Adrenal gland (tissue), 12 donors: ENCODE measurements around the gene KRTAP4-16. TPM values are rescaled to one million over a fixed set of nuclear protein-coding genes. Genes with fewer than 3 reads are reported as not detected.

Source experiments
- DNase-seq, 7 donors: peaks; one replicate each; pipeline ENCODE4 v3.0.0-alpha.2; 2019 to 2020
- H3K27ac ChIP-seq, 5 donors: fragments of 200-600 bp; sonication (generic) in 4 of 5; 1 replicate in 3 of 5; 2 replicates in 2 of 5; pipeline versions ENCODE4 v1.5.1 to v1.8.0; 2016 to 2020; ENCODE audit warnings: mild to moderate bottlenecking in 1 of 5
- H3K27me3 ChIP-seq: fragments of 200-600 bp; 2 replicates; pipeline ENCODE4 v1.8.0; 2021
- H3K36me3 ChIP-seq, 2 donors: fragments of 200-600 bp; replicated peaks in 1 of 2; 1 replicate in 1 of 2; 2 replicates in 1 of 2; pipeline versions ENCODE4 v1.5.1 to v1.8.0; 2018 to 2022
- H3K4me1 ChIP-seq, 2 donors: fragments of 200-600 bp; replicated peaks in 1 of 2; 1 replicate in 1 of 2; 2 replicates in 1 of 2; pipeline versions ENCODE4 v1.5.1 to v1.8.0; 2018 to 2021
- H3K4me3 ChIP-seq, 4 donors: fragments of 200-600 bp; sonication (generic) in 3 of 4; one replicate each; pipeline ENCODE4 v1.5.1; 2016 to 2018
- H3K9me3 ChIP-seq, 3 donors: fragments of 200-600 bp; sonication (generic) in 1 of 3; replicated peaks in 1 of 3; 1 replicate in 2 of 3; 2 replicates in 1 of 3; pipeline versions ENCODE4 v1.5.1 to v1.8.0; 2016 to 2021
- CTCF ChIP-seq, 6 experiments: fragments of 450-650 bp in 4 of 6; fragments of 200-600 bp in 2 of 6; sonication (generic) in 1 of 6; IDR thresholded peaks; 1 replicate in 5 of 6; 2 replicates in 1 of 6; pipeline versions ENCODE4 v1.5.1 to v1.8.0; 2016 to 2021; ENCODE audit warnings: antibody characterized with exemption in 6 of 6, mild to moderate bottlenecking in 2 of 6, moderate library complexity in 1 of 6
- POLR2A ChIP-seq, 2 donors: fragments of 450-650 bp; IDR thresholded peaks; one replicate each; pipeline ENCODE4 v1.6.1; 2017; ENCODE audit warnings: antibody characterized with exemption in 2 of 2, mild to moderate bottlenecking in 2 of 2, moderate library complexity in 1 of 2
- WGBS, 4 donors: extraction: QIAGEN DNeasy Blood & Tissue Kit in 2 of 4; methylation state at CpG; one replicate each; pipeline versions ENCODE4 v1.1.5 to v1.1.7; 2013 to 2017; 5-methylcytosine and 5-hydroxymethylcytosine counted together
- intact Hi-C, 2 donors: fragments of 100-400 bp; cut with DNase I; formaldehyde crosslinking; loops; one replicate each; pipeline versions ENCODE4 v1.14.1 to v1.15.0; 2022 to 2023
- polyA plus RNA-seq, 3 donors: library from polyadenylated mRNA; stranded (reverse); fragments of 200-250 nt in 2 of 3; fragments of 350-450 nt in 1 of 3; fragmentation: Illumina TruSeq in 1 of 3; extraction: RNeasy Lipid Tissue Mini Kit (QIAGEN cat#74804) in 1 of 3; gene quantifications; one replicate each; pipeline ENCODE4 v1.2.3, GENCODE V29; 2013 to 2014
- total RNA-seq, 9 donors: library from RNA; depleted of rRNA in 4 of 9; stranded (reverse); fragments of >200 nt in 4 of 9; fragments of 120-200 nt in 1 of 9; fragmentation: NEBNext Ultra II Directional in 1 of 9; extraction: Animal tissue kit (Norgen Biotek cat#: 25700) in 1 of 9; gene quantifications; one replicate each; pipeline versions ENCODE4 v1.1.0 to v1.2.4, GENCODE V29; 2013 to 2023
- donor health status: healthy with polysubstance abuse.
- donor health status: Bipolar disorder and iron deficiency.
- donor health status: DM: yes; HTN: yes; CAD: no.
- donor health status: DM: no; HTN: no; CAD: no.
- donor health status: DM: no; HTN: no; CAD: no.
- donor health status: DM: yes; HTN: yes; CAD: no.

The KRTAP4-16 gene
- total and polyA plus RNA-seq, 12 donors: not detected

- TF ChIP-seq POLR2A (IDR thresholded peaks at IDR 0.05) (no peak), CTCF (IDR thresholded peaks at IDR 0.05) (no peak)
- no peaks in the 10 kb centered on the region for H3K4me1 ChIP-seq
- no peak overlapping the region for H3K4me3 ChIP-seq
- peaks cover 5% of the 10 kb centered on the region for H3K27me3 ChIP-seq
- no peaks in the 10 kb centered on the region for H3K36me3 ChIP-seq
- no peaks in the 10 kb centered on the region for H3K9me3 ChIP-seq
- intact Hi-C loops: no loop called here
- no peak overlapping the region for H3K27ac ChIP-seq
- 85 to 94% (median 88%) methylated on average over 2 of the region's 2 CpGs for WGBS, 4 donors
- no peak for DNase-seq
Observed at GRCh38 chr17:41147531-41148204, 45.7 kb upstream of the KRTAP4-16 start.

DNA sequence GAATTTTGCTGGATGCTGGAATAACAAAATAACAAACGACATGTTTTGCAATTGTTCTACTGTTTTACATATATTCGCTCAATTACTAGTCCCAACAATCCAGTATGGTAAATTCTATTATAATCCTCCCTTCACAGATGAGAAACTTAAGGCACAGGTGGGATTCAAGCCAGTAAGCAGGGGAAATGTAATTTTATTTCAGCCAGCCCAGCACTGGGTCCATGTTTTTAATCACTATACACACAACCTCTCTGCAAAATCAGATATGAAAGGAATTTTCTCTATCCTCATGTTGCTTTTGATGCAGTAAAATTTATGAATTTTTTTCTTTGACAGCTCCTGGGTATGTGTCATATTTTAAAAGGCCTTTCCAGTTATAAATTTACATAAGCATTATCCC lies 43.3 kb upstream of the KRTAP4-16 start:
- 78 to 87% (median 79%) methylated on average over 2 of the region's 2 CpGs for WGBS, 4 donors

GRCh38 chr17:41144846-41145245 lies 42.8 kb upstream of the KRTAP4-16 start:
- TF ChIP-seq CTCF (IDR thresholded peaks at IDR 0.05): no peak
- TF ChIP-seq POLR2A (IDR thresholded peaks at IDR 0.05): no peak
- Histone ChIP-seq H3K9me3 (peaks cover 0 to 4% (median 0%) of the 10 kb centered on the region in 3 donors), H3K4me3 (no peak overlapping the region), H3K4me1 (no peaks in the 10 kb centered on the region), H3K27ac (no peak overlapping the region), H3K36me3 (no peaks in the 10 kb centered on the region), H3K27me3 (peaks cover 5% of the 10 kb centered on the region)
- intact Hi-C loops: no loop called here
- DNase-seq: no peak
- WGBS, 4 donors: 81 to 93% (median 84%) methylated on average over 1 of the region's 1 CpG

More for the DNA sequence above, 43.3 kb upstream of the KRTAP4-16 start:
- Histone ChIP-seq H3K4me3 (no peak overlapping the region), H3K27ac (no peak overlapping the region), H3K9me3 (peaks cover 0 to 4% (median 0%) of the 10 kb centered on the region in 3 donors), H3K27me3 (peaks cover 5% of the 10 kb centered on the region), H3K4me1 (no peaks in the 10 kb centered on the region), H3K36me3 (no peaks in the 10 kb centered on the region)
- TF ChIP-seq POLR2A (IDR thresholded peaks at IDR 0.05) (no peak), CTCF (IDR thresholded peaks at IDR 0.05) (no peak)
- DNase-seq: no peak
- intact Hi-C loops: no loop called here

DNA sequence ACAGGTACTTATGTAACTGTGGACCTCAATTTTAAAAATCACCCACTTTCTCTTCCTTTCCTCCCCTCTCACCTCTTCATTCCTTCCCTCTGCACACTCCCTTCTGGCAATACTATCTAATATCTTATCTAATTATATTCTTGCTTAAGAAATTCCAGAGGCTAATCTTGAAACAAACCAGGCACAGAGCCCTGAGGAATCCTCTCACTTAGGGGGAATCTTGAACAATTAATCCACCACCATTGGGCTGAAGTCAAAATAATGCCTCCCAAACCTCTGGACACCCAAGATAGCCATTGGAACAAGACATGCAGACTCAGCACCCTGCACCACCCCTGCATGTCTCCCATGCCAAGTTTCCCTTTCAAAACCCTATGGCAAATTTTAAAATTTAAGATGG lies 39.4 kb upstream of the KRTAP4-16 start:
- TF ChIP-seq POLR2A (IDR thresholded peaks at IDR 0.05) (no peak), CTCF (IDR thresholded peaks at IDR 0.05) (no peak)
- no peaks in the 10 kb centered on the region for H3K27me3 ChIP-seq
- intact Hi-C loops: no loop called here

More for the DNA sequence above, 39.4 kb upstream of the KRTAP4-16 start:
- no peak for DNase-seq
- Histone ChIP-seq H3K36me3 (no peaks in the 10 kb centered on the region), H3K27ac (no peak overlapping the region), H3K4me1 (no peaks in the 10 kb centered on the region), H3K4me3 (no peak overlapping the region), H3K9me3 (peaks cover 0 to 4% (median 0%) of the 10 kb centered on the region in 3 donors)
